GM19324 (cell line): ENCODE results near the gene ACOT6.
"Not testable (repeated sequence)": the region's sequence is repeated elsewhere in the genome, so short reads cannot be mapped to it uniquely, and the experiment has no call there.

Experiments used
- ATAC-seq: cut with Tn5 transposase; IDR thresholded peaks from one replicate; pipeline ENCODE4 v1.9.1; 2021; ENCODE audit warnings: mild to moderate bottlenecking, moderate library complexity; ENCODE audit not compliant: unreplicated experiment, low FRiP score

ACOT6 gene

GRCh38 chr14:73612339-73613045 is at the start of gene ACOT6:
ACOT6 (plus strand) TSS chr14:73612517; CDS start chr14:73612572, 55 bp downstream.
- ATAC-seq: peak; percentile 64

- not testable (repeated sequence) for ATAC-seq
Measured at GRCh38 chr14:73562696-73563095, 49.6 kb upstream of the ACOT6 start.

GRCh38 chr14:73566431-73566830 is 45.9 kb upstream of the ACOT6 start:
- ATAC-seq: not testable (repeated sequence)

- not testable (repeated sequence) for ATAC-seq
Measured at GRCh38 chr14:73566935-73567334, 45.4 kb upstream of the ACOT6 start.

GRCh38 chr14:73567358-73567757 is 45.0 kb upstream of the ACOT6 start:
- ATAC-seq: no peak

- ATAC-seq: no peak
Measured at GRCh38 chr14:73567951-73568885, 44.1 kb upstream of the ACOT6 start.

- not testable (repeated sequence) for ATAC-seq
Measured at GRCh38 chr14:73568886-73569184, 43.5 kb upstream of the ACOT6 start.

- ATAC-seq: peak; percentile 54
Measured at GRCh38 chr14:73569185-73569958, 42.9 kb upstream of the ACOT6 start, which contains the start of gene ACOT2. ACOT2 (plus strand) TSS chr14:73569213; CDS start chr14:73569241, 28 bp downstream.

- ATAC-seq: not testable (repeated sequence)
Measured at GRCh38 chr14:73570913-73571312, 41.4 kb upstream of the ACOT6 start.

- ATAC-seq: not testable (repeated sequence)
Measured at GRCh38 chr14:73573034-73573433, 39.3 kb upstream of the ACOT6 start.

GRCh38 chr14:73573740-73574139 is 38.6 kb upstream of the ACOT6 start:
- ATAC-seq: not testable (repeated sequence)

GRCh38 chr14:73574251-73574650 is 38.1 kb upstream of the ACOT6 start:
- ATAC-seq: not testable (repeated sequence)

GRCh38 chr14:73576391-73576790 is 35.9 kb upstream of the ACOT6 start:
- no peak for ATAC-seq

- ATAC-seq: not testable (repeated sequence)
Measured at GRCh38 chr14:73577214-73577613, 35.1 kb upstream of the ACOT6 start.

GRCh38 chr14:73582102-73582979 is 30.0 kb upstream of the ACOT6 start:
- ATAC-seq: not testable (repeated sequence)

- ATAC-seq: no peak
Measured at GRCh38 chr14:73588695-73589094, 23.6 kb upstream of the ACOT6 start.

- ATAC-seq: no peak
Measured at GRCh38 chr14:73589116-73589515, 23.2 kb upstream of the ACOT6 start.

GRCh38 chr14:73590673-73591004 is 21.7 kb upstream of the ACOT6 start:
- not testable (repeated sequence) for ATAC-seq

- peak; percentile 60 for ATAC-seq
Measured at GRCh38 chr14:73591690-73592449, 20.4 kb upstream of the ACOT6 start, which contains the start of gene ACOT4. ACOT4 (plus strand) TSS chr14:73591873; CDS start chr14:73591960, 87 bp downstream.
